ENCODE data around the gene NDRG4. TPM values are rescaled to one million over a fixed set of nuclear protein-coding genes. Genes with fewer than 3 reads are reported as not detected.

Gene NDRG4
- total and polyA plus RNA-seq, 2 of the 13 experiments (the other 11 are each of a cell fraction or from before 2014, with no cell fraction given) = 1.7 to 2.7 TPM

GRCh38 chr16:58487566-58488351, 12.2 kb upstream of the NDRG4 start (continued):
- TF ChIP-seq ZFP91 (CRISPR knock-in tag; IDR thresholded peaks at IDR 0.05; ENCODE audit: borderline replicate concordance) = peak; percentile 91
- TF ChIP-seq CCAR2 (optimal IDR thresholded peaks at IDR 0.05; ENCODE audit: low read depth, low read length) = no peak
- peak; percentile 74; the same call in 1 of the 2 replicates for TF ChIP-seq MIER3 (CRISPR knock-in tag; IDR thresholded peaks at IDR 0.05; ENCODE audit: borderline replicate concordance)
- peak; percentile 29; the same call in 1 of the 2 replicates for TF ChIP-seq ARID5B (CRISPR knock-in tag; IDR thresholded peaks at IDR 0.05)
- peak in 1 of 2 experiments; percentile 42; a peak in 1 of 4 replicates for TF ChIP-seq KLF16 (CRISPR knock-in tag; IDR thresholded peaks at IDR 0.05)
- no peak for TF ChIP-seq ZNF83 (CRISPR knock-in tag; IDR thresholded peaks at IDR 0.05; ENCODE audit: borderline replicate concordance)
- 0 out of 2 replicates have a peak, but pooled peaks have one; percentile 10 for TF ChIP-seq HDAC2 (CRISPR knock-in tag; IDR thresholded peaks at IDR 0.05)
- no peak for TF ChIP-seq SOX6 (IDR thresholded peaks at IDR 0.05)
- no peak for TF ChIP-seq SOX6 (CRISPR knock-in tag; IDR thresholded peaks at IDR 0.05)
- TF ChIP-seq ZSCAN30 (CRISPR knock-in tag; IDR thresholded peaks at IDR 0.05) = no peak
- no peak for TF ChIP-seq ZC3H4 (CRISPR knock-in tag; IDR thresholded peaks at IDR 0.05; ENCODE audit: borderline replicate concordance)
- TF ChIP-seq PRDM15 (CRISPR knock-in tag; IDR thresholded peaks at IDR 0.05) = no peak
- TF ChIP-seq PITX1 (CRISPR knock-in tag; IDR thresholded peaks at IDR 0.05) = peak; percentile 47; the same call in 1 of the 2 replicates
- peak; percentile 62; the same call in 1 of the 2 replicates for TF ChIP-seq CENPT (CRISPR knock-in tag; IDR thresholded peaks at IDR 0.05; ENCODE audit: low read depth)
- 0 out of 2 replicates have a peak, but pooled peaks have one; percentile 19 for TF ChIP-seq PCBP1 (IDR thresholded peaks at IDR 0.05; ENCODE audit: borderline replicate concordance, low read depth, low read length)
- no peak for TF ChIP-seq DPF2 (CRISPR knock-in tag; IDR thresholded peaks at IDR 0.05; ENCODE audit: borderline replicate concordance, low read depth)
- TF ChIP-seq HMGXB4 (CRISPR knock-in tag; IDR thresholded peaks at IDR 0.05; ENCODE audit: borderline replicate concordance in 1 of 2, low read depth in 1 of 2) = peak; percentile 54 to 79; a peak in 3 of 4 replicates
